ENCODE results near the gene MRFAP1L1.

MRFAP1L1 gene

GRCh38 chr4:6660430-6660829 lies 49.2 kb downstream of the MRFAP1L1 start:
- DNase-seq (ENCODE audit: low spot score): no peak

- no peak for DNase-seq (ENCODE audit: low spot score)
Observed at GRCh38 chr4:6659897-6660296, 49.8 kb downstream of the MRFAP1L1 start.

GRCh38 chr4:6658597-6659075 lies 51.0 kb downstream of the MRFAP1L1 start:
- peak; percentile 61 for DNase-seq (ENCODE audit: low spot score)

- DNase-seq (ENCODE audit: low spot score): no peak
Observed at GRCh38 chr4:6658209-6658595, 51.5 kb downstream of the MRFAP1L1 start.

All from AG08396 (cell line).